IMR-90 (cell line): ENCODE results near the gene MTF2.

Experiments
- CTCF ChIP-seq: conservative IDR thresholded peaks from 2 replicates; pipeline ENCODE4 v1.5.1; 2012; ENCODE audit warnings: mild to moderate bottlenecking, low read depth, low read length, improper control_type of control experiment
- POLR2A ChIP-seq: IDR thresholded peaks from 2 replicates; pipeline ENCODE4 v1.6.1; 2012; ENCODE audit warnings: mild to moderate bottlenecking, low read depth, low read length
- RFX5 ChIP-seq: IDR thresholded peaks from 2 replicates; pipeline ENCODE4 v1.8.0; 2012; ENCODE audit warnings: low read depth, mild to moderate bottlenecking, low read length, moderate library complexity
- SMC3 ChIP-seq: fragments of 150-350 bp; IDR thresholded peaks from 2 replicates; pipeline ENCODE4 v1.6.1; 2016; ENCODE audit warnings: low read depth, mild to moderate bottlenecking, antibody characterized with exemption, low read length, moderate library complexity

- TF ChIP-seq SMC3 (no peak), CTCF (no peak), POLR2A (no peak), RFX5 (no peak)
Measured at GRCh38 chr1:93093332-93094006, 14.4 kb downstream of the MTF2 start.
